MCF 10A (cell line): ENCODE results near the gene PCGF2. TPM values are rescaled to one million over a fixed set of nuclear protein-coding genes. Genes with fewer than 3 reads are reported as not detected.

ENCODE experiments used
- BruUV-seq: library from RNA; stranded (reverse); fragments of 400-500 nt; replicated peaks from 2 replicates; lab custom pipeline; 2021; lab: Mats Ljungman, UMichigan
- CTCF ChIA-PET: fragments of 300-600 bp; sonication (Branson Sonifier 250); formaldehyde crosslinking; extraction: SDS; loops from one replicate; lab custom pipeline; 2021; ENCODE audit warnings: antibody characterized with exemption, inconsistent platforms; lab: Yijun Ruan, JAX
- POLR2A ChIA-PET: fragments of 300-600, 350-650 bp; sonication (Branson Sonifier 250); formaldehyde crosslinking; extraction: SDS; loops from one replicate; lab custom pipeline; 2020; ENCODE audit warnings: antibody characterized with exemption, inconsistent platforms; lab: Yijun Ruan, JAX
- DNase-seq: peaks from one replicate; pipeline ENCODE4 v3.0.0-alpha.2; 2018; ENCODE audit not compliant: unreplicated experiment
- H3K27ac Mint-ChIP-seq: one replicate; pipeline ENCODE4 v1.8.0; 2022; ENCODE audit warnings: mild to moderate bottlenecking, low read depth, mixed read lengths; ENCODE audit not compliant: unreplicated experiment
- H3K27me3 Mint-ChIP-seq: one replicate; pipeline ENCODE4 v1.8.0; 2022; ENCODE audit warnings: mixed read lengths; ENCODE audit not compliant: insufficient read depth, unreplicated experiment
- H3K36me3 Mint-ChIP-seq: one replicate; pipeline ENCODE4 v1.8.0; 2022; ENCODE audit warnings: mild to moderate bottlenecking, moderate library complexity, mixed read lengths; ENCODE audit not compliant: insufficient read depth, unreplicated experiment
- H3K4me1 Mint-ChIP-seq: one replicate; pipeline ENCODE4 v1.8.0; 2022; ENCODE audit warnings: mixed read lengths; ENCODE audit not compliant: insufficient read depth, unreplicated experiment
- H3K4me3 Mint-ChIP-seq: one replicate; pipeline ENCODE4 v1.8.0; 2022; ENCODE audit warnings: mild to moderate bottlenecking, moderate library complexity, mixed read lengths; ENCODE audit not compliant: unreplicated experiment
- H3K9me3 Mint-ChIP-seq: one replicate; pipeline ENCODE4 v1.8.0; 2022; ENCODE audit warnings: mixed read lengths; ENCODE audit not compliant: unreplicated experiment
- intact Hi-C: fragments of 100-400 bp; cut with micrococcal nuclease; formaldehyde crosslinking; loops from 2 replicates; pipeline ENCODE4 v1.14.1; 2022
- total RNA-seq: library from RNA; stranded (reverse); gene quantifications from 2 replicates; pipeline ENCODE4 v1.2.3, GENCODE V29; 2022
- TF ChIP-seq, protein P1 (sequence below): fragments of 200-600 bp; IDR thresholded peaks from one replicate; pipeline ENCODE4 v1.8.0; 2022; ENCODE audit warnings: antibody characterized with exemption, mild to moderate bottlenecking; ENCODE audit not compliant: unreplicated experiment

The PCGF2 gene
- total RNA-seq, 1 experiment from 2014 or later, result 32.6 TPM

DNA sequence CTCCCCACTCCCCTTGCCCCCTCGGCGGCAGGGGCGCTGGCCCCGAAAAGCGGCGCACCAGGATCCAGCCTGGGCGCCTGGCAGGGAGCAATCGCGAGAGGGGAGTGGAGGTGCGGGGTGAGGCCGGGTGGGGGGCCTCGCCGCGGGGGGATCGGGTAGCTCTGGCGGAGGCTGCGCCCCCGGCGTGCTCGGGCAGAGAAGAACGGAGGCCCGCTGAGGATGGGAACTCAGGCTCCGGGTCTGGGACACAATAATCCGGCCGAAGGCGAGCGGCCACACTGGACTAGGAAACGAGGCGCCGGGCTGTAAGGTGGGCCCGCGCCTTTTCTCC, 721 bp upstream of the PCGF2 start:
- no peak for DNase-seq
- intact Hi-C loops, result no loop called here
- CTCF ChIA-PET, result no interaction called here

DNA sequence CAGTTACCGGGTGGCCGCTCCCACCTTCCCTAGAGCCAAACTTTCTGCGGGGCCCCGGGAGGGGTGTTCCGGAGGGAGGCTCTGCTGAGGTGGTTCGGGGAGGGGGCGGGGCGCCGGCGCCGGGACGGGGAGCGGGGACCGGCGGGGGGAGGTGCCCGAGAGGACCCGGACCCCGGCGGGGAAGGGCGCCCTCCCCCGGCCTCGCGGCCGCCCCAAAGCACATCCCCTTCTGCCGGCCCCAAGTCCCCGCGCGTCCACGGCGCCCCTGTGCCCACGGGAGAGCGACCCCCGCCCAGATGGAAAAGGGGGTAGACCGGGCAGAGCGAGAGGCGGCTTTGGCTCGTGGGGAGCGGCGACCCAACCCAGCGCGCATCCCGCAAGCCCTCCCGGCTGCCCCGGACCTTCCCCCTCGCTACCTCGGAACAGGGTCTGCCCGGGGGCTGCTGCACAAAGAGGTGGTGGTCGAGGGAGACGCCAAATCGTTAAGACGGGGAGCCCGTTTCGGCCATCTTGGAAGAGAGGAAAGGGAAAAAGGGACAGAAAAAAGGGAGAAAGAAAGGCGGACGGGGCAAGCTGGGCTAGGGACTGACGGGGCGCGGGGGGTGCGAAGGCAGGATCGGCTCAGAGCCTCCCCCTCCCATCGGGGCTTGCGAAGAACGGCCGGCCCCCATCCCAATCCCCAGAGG, 530 bp downstream of the PCGF2 start:
- Mint-ChIP-seq H3K27ac (peak overlapping the region; percentile 26), H3K36me3 (peaks cover 28% of the 10 kb centered on the region), H3K4me3 (peak overlapping the region; percentile 96), H3K4me1 (peaks cover 46% of the 10 kb centered on the region), H3K27me3 (no peaks in the 10 kb centered on the region), H3K9me3 (no peaks in the 10 kb centered on the region)
- no TSS peak for BruUV-seq
- ChIA-PET POLR2A (interaction anchor here (2.3 to 2.5 kb wide), 2 partner anchors 17 to 42 kb away, joined by 10 to 11 read pairs; partner anchors contain the start of genes CISD3 and MLLT6), CTCF (interaction anchor here (5.4 kb wide), 1 partner anchor 13 kb away, joined by 45 read pairs; no protein-coding TSS in a partner anchor)
- intact Hi-C loops, result no loop called here
- TF ChIP-seq, protein P1, sequence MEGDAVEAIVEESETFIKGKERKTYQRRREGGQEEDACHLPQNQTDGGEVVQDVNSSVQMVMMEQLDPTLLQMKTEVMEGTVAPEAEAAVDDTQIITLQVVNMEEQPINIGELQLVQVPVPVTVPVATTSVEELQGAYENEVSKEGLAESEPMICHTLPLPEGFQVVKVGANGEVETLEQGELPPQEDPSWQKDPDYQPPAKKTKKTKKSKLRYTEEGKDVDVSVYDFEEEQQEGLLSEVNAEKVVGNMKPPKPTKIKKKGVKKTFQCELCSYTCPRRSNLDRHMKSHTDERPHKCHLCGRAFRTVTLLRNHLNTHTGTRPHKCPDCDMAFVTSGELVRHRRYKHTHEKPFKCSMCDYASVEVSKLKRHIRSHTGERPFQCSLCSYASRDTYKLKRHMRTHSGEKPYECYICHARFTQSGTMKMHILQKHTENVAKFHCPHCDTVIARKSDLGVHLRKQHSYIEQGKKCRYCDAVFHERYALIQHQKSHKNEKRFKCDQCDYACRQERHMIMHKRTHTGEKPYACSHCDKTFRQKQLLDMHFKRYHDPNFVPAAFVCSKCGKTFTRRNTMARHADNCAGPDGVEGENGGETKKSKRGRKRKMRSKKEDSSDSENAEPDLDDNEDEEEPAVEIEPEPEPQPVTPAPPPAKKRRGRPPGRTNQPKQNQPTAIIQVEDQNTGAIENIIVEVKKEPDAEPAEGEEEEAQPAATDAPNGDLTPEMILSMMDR, result no peak
- no peak for DNase-seq

More for the DNA sequence above, 721 bp upstream of the PCGF2 start:
- POLR2A ChIA-PET, result interaction anchor here (0.9 to 4.4 kb wide), 6 partner anchors 17 to 405 kb away, joined by 3 to 46 read pairs (median 3); partner anchors contain the start of genes CISD3 and LASP1
- TF ChIP-seq, protein P1, result no peak
- H3K4me1 Mint-ChIP-seq, result peaks cover 49% of the 10 kb centered on the region
- peak overlapping the region; percentile 96 for H3K4me3 Mint-ChIP-seq
- peaks cover 33% of the 10 kb centered on the region for H3K36me3 Mint-ChIP-seq
- no TSS peak for BruUV-seq
- no peaks in the 10 kb centered on the region for H3K9me3 Mint-ChIP-seq
- H3K27me3 Mint-ChIP-seq, result no peaks in the 10 kb centered on the region
- no peak overlapping the region for H3K27ac Mint-ChIP-seq

DNA sequence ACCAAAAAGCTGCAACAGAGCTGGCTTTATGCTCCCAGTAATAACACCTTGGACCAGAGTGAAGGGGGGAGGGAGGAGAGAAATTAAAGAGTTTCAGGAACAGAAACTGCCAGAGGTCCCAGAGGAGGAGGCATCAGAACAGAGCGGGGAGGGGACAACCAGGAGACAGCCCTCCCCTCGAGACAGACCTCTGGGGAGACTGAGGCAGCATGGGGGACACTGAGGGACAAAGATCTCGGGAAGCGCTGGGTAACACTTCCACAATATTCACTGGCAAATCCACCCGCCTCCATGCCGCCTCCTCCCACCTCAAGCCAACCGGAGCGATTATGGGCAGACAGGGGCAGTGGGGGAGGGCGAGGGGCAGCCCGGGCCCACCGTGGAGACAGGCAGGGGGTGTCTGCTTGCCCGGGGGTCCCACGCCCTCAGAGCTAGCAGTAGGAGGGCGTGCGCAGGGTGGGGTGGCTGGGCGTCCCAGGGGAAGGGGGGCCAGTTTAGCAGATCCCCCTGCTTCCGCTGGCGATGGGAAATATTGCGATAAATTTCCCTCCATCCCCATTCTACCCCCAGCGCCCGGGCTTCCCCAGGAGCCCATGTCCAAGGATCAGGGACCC, 1.2 kb downstream of the PCGF2 start:
- BruUV-seq, result no TSS peak
- H3K4me1 Mint-ChIP-seq, result peaks cover 50% of the 10 kb centered on the region
- TF ChIP-seq, protein P1, result no peak
- CTCF ChIA-PET, result interaction anchor here (1.0 to 5.4 kb wide), 3 partner anchors 9 to 16 kb away, joined by 3 to 45 read pairs (median 4); no protein-coding TSS in a partner anchor
- H3K9me3 Mint-ChIP-seq, result no peaks in the 10 kb centered on the region
- POLR2A ChIA-PET, result interaction anchor here (0.7 to 2.5 kb wide), 4 partner anchors 11 to 715 kb away, joined by 3 to 11 read pairs (median 8); partner anchors contain the start of genes CISD3 and MLLT6
- peak overlapping the region; percentile 20 for H3K27ac Mint-ChIP-seq
- peak overlapping the region; percentile 96 for H3K4me3 Mint-ChIP-seq
- intact Hi-C loops, result no loop called here
- peaks cover 27% of the 10 kb centered on the region for H3K36me3 Mint-ChIP-seq
- no peak for DNase-seq
- H3K27me3 Mint-ChIP-seq, result no peaks in the 10 kb centered on the region
